KMS-11 (cell line): ENCODE measurements around the gene GCHFR.

Source experiments
- H2AFZ ChIP-seq: fragments of 200-600 bp; sonication (generic); 2 replicates; pipeline ENCODE4 v1.6.1; 2016; ENCODE audit warnings: antibody characterized with exemption, mixed run types, low read depth
- H3K27ac ChIP-seq: fragments of 200-600 bp; sonication (generic); 2 replicates; pipeline ENCODE4 v1.6.1; 2016; ENCODE audit warnings: mild to moderate bottlenecking, mixed run types
- H3K27me3 ChIP-seq: fragments of 200-600 bp; sonication (generic); 2 replicates; pipeline ENCODE4 v1.6.1; 2017; ENCODE audit warnings: mild to moderate bottlenecking, low read depth, mixed run types, moderate library complexity; ENCODE audit not compliant: insufficient read depth
- H3K36me3 ChIP-seq: fragments of 200-600 bp; sonication (generic); 2 replicates; pipeline ENCODE4 v1.6.1; 2017; ENCODE audit warnings: mild to moderate bottlenecking, mixed run types; ENCODE audit not compliant: insufficient read depth
- H3K4me1 ChIP-seq: fragments of 200-600 bp; sonication (generic); 2 replicates; pipeline ENCODE4 v1.6.1; 2016; ENCODE audit warnings: mild to moderate bottlenecking, low read depth, mixed run types; ENCODE audit not compliant: poor library complexity, severe bottlenecking
- H3K4me2 ChIP-seq: fragments of 200-600 bp; sonication (generic); 2 replicates; pipeline ENCODE4 v1.7.0; 2016; ENCODE audit warnings: mild to moderate bottlenecking, mixed run types
- H3K4me3 ChIP-seq: fragments of 200-600 bp; sonication (generic); IDR thresholded peaks from 2 replicates; pipeline ENCODE4 v1.6.1; 2017; ENCODE audit warnings: low read depth, low read length, mixed read lengths; ENCODE audit not compliant: insufficient read depth
- H3K79me2 ChIP-seq: fragments of 200-600 bp; sonication (generic); 2 replicates; pipeline ENCODE4 v1.6.1; 2016; ENCODE audit warnings: low read depth, mixed run types; ENCODE audit not compliant: insufficient read depth
- H3K9ac ChIP-seq: fragments of 200-600 bp; sonication (generic); 2 replicates; pipeline ENCODE4 v1.6.1; 2016; ENCODE audit warnings: mild to moderate bottlenecking, mixed run types
- H4K20me1 ChIP-seq: fragments of 200-600 bp; sonication (generic); 2 replicates; pipeline ENCODE4 v1.6.1; 2016; ENCODE audit warnings: mild to moderate bottlenecking, mixed run types; ENCODE audit not compliant: insufficient read depth
- TF ChIP-seq, protein P1 (sequence below): fragments of 200-600 bp; sonication (generic); conservative IDR thresholded peaks from 2 replicates; pipeline ENCODE4 v1.6.1; 2017; ENCODE audit warnings: low read depth, mild to moderate bottlenecking, antibody characterized with exemption, low read length, moderate library complexity, mixed read lengths

GCHFR gene

DNA sequence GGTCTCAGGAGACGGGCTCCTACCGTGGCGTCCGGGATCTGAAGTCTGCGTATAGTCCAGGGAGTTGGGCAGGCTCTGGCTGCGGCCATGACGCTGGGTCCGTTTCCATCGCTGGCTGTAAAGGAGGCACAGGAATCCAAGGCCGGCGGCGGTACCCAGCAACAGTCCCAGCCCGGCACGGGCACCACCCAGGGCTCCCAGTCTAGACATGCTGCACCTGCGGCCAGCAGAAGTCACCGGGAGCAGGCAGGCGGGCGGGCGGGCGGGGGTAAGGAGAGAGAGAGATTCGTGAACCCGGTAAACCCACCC, 9.3 kb upstream of the GCHFR start:
- peak overlapping the region; percentile 91 for H3K4me2 ChIP-seq
- no peak overlapping the region for H3K4me3 ChIP-seq
- H3K9ac ChIP-seq = peak overlapping the region; percentile 97
- peaks cover 26% of the 10 kb centered on the region for H3K4me1 ChIP-seq
- TF ChIP-seq, protein P1, sequence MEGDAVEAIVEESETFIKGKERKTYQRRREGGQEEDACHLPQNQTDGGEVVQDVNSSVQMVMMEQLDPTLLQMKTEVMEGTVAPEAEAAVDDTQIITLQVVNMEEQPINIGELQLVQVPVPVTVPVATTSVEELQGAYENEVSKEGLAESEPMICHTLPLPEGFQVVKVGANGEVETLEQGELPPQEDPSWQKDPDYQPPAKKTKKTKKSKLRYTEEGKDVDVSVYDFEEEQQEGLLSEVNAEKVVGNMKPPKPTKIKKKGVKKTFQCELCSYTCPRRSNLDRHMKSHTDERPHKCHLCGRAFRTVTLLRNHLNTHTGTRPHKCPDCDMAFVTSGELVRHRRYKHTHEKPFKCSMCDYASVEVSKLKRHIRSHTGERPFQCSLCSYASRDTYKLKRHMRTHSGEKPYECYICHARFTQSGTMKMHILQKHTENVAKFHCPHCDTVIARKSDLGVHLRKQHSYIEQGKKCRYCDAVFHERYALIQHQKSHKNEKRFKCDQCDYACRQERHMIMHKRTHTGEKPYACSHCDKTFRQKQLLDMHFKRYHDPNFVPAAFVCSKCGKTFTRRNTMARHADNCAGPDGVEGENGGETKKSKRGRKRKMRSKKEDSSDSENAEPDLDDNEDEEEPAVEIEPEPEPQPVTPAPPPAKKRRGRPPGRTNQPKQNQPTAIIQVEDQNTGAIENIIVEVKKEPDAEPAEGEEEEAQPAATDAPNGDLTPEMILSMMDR = no peak
- peak overlapping the region; percentile 80; the same call in 1 of the 2 replicates for H2AFZ ChIP-seq
- H3K27ac ChIP-seq = peak overlapping the region; percentile 91
- H3K27me3 ChIP-seq = no peaks in the 10 kb centered on the region
- no peaks in the 10 kb centered on the region for H3K36me3 ChIP-seq
- H4K20me1 ChIP-seq = no peaks in the 10 kb centered on the region
- peaks cover 33% of the 10 kb centered on the region for H3K79me2 ChIP-seq

DNA sequence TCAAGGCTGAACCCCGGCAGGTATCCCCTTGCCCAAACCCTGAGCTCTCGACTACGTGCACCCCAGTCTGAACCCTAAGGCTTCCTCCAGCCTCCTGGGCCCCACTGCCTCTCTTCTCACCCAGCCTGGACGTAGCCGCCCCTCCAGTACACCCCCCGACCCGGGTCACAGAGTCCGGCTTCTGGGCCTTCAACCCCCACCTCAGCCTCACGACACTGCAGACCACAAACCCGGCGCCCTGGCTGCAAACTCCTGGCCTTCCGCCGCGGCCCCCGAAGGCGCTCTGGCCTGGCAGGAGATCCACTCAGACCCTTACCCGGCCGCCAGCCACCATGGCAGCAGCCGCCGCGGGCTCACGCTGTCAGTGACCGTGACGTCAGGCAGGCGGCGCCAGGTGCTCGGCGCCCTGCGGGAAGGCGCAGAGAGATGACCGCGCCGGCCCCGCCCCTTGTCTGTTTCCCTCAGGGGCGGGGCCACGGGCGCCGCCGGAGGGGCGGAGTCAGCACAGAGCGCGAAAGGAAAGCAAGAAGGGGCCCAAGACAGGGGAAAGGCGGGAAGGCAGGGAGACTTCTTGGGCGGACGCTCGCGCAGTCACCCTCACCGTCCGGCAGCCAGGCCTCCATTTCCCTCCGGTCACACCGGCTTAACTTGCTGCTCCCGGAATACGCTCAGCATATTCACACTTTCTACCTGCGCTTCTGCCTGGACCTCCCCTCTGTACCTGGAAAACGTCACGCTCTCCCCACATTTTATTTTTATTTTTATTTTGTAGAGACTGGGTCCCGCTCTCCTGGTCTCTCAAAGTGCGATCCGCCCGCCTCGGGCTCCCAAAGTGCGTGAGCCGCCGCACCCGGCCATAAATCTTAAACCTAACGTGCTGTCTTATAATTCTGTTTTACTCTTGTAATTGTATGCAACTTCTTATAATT, 8.7 kb upstream of the GCHFR start, which contains the start of gene RMDN3:
Gene RMDN3, minus strand, starts transcription at position 372 of the 929 bp plus-strand sequence. CDS start 471 bp downstream, outside the sequence.
- Histone ChIP-seq H3K27ac (peak within 1 kb of the TSS; percentile 91), H3K4me2 (peak within 1 kb of the TSS; percentile 91), H3K4me1 (peaks cover 26% of the 10 kb centered on the region), H3K79me2 (peaks cover 33% of the 10 kb centered on the region), H3K9ac (peak within 1 kb of the TSS; percentile 97), H3K4me3 (no peak within 1 kb of the TSS), H3K27me3 (no peaks in the 10 kb centered on the region), H3K36me3 (no peaks in the 10 kb centered on the region), H4K20me1 (no peaks in the 10 kb centered on the region), H2AFZ (peak within 1 kb of the TSS; percentile 80)
- TF ChIP-seq, protein P1 = no peak

DNA sequence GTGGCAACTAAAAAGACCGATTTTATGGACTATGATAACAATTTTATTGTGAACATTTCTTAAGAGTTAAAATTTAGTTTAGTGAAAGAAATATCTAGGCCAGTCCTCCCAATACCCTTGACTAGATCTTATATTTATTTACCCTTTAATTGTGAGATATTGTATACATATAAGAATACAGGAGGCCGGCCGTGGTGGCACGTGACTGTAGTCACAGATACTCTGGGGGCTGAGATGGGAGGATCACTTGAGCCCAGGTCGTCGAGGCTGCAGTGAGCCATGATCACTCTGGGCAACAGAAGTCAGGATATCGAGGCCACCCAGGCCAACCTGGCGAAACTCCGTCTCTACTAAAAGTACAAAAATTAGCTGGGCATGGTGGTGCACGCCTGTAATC, 8.1 kb upstream of the GCHFR start:
- Histone ChIP-seq H3K4me1 (peaks cover 26% of the 10 kb centered on the region), H2AFZ (peak overlapping the region; percentile 80), H3K4me3 (no peak overlapping the region), H4K20me1 (no peaks in the 10 kb centered on the region), H3K4me2 (peak overlapping the region; percentile 81), H3K9ac (peak overlapping the region; percentile 97), H3K27ac (peak overlapping the region; percentile 91), H3K27me3 (no peaks in the 10 kb centered on the region), H3K79me2 (peaks cover 33% of the 10 kb centered on the region), H3K36me3 (no peaks in the 10 kb centered on the region)
- TF ChIP-seq, protein P1 = no peak

DNA sequence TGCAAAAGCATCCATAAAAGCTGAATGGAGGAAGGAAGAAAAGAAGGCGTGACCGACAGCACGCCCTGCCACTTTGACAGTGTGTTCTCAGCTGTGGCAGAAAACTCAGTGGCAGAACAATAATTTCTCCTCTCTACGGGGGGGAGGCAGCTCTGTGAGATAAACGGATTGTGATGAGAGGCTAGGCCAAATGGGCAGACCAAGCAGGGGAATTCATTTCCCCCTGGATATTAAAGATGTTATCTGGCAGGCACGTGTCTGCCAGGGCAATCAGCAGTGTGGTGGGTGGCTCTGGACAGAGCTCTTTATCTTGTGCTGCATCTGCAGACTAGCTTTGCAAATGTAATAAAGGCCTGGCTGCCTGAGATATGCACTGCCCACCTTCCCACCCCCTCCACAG, 6.9 kb upstream of the GCHFR start:
- TF ChIP-seq, protein P1 = no peak
- peaks cover 28% of the 10 kb centered on the region for H3K79me2 ChIP-seq
- no peaks in the 10 kb centered on the region for H3K27me3 ChIP-seq
- no peak overlapping the region for H3K27ac ChIP-seq
- H3K4me1 ChIP-seq = peaks cover 26% of the 10 kb centered on the region
- H3K4me3 ChIP-seq = no peak overlapping the region
- H3K36me3 ChIP-seq = no peaks in the 10 kb centered on the region
- H3K4me2 ChIP-seq = no peak overlapping the region
- no peak overlapping the region for H2AFZ ChIP-seq
- no peak overlapping the region for H3K9ac ChIP-seq
- no peaks in the 10 kb centered on the region for H4K20me1 ChIP-seq
